A673 (cell line): Measurements from ENCODE around the gene PALLD.

Experiments used
- CTCF ChIP-seq: fragments of 300-800, 200-600 bp; sonication (generic); conservative IDR thresholded peaks from 2 replicates; pipeline ENCODE4 v1.5.1; 2017; ENCODE audit warnings: low read depth, mild to moderate bottlenecking, antibody characterized with exemption, low read length, moderate library complexity, mixed read lengths
- EZH2 ChIP-seq: fragments of 200-600 bp; sonication (generic); IDR thresholded peaks from 2 replicates; pipeline ENCODE4 v1.6.1; 2017; ENCODE audit warnings: borderline replicate concordance, low read depth, mild to moderate bottlenecking, mixed read lengths, antibody characterized with exemption, low read length; ENCODE audit not compliant: poor library complexity, severe bottlenecking

GRCh38 chr4:168865854-168866253, 369.0 kb downstream of the PALLD start:
- no peak for TF ChIP-seq CTCF
- no peak for TF ChIP-seq EZH2
